NCI-H2029 treated with DMSO at 0.1 percent for 48 hours (cell line): ENCODE measurements around the gene SAMHD1.
A peak's percentile ranks its signal among the peaks of the same experiment; 100 is the strongest.
"Not testable (repeated sequence)": the region's sequence is repeated elsewhere in the genome, so short reads cannot be mapped to it uniquely, and the experiment has no call there.

ENCODE experiments used
- DNase-seq: peaks from one replicate; lab custom pipeline; 2025; lab: John Stamatoyannopoulos, UW

The SAMHD1 gene

DNA sequence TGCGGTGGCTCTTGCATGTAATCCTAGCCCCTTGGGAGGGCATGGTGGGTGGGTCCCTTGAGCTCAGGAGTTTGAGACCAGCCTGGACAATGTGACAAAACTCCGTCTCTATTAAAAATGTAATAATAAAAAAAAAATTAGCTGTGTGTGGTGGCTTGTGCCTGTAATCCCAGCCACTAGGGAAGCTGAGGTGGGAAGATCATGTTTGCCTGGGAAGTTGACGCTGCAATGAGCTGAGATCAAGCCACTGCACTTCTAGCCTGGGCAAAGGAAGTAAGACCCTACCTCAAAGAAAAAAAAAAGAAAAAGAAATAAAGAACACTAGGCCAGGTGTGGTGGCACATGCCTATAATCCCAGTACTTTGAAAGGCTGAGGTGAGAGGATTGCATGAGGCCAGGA lies 4.5 kb upstream of the SAMHD1 start:
- no peak for DNase-seq

DNA sequence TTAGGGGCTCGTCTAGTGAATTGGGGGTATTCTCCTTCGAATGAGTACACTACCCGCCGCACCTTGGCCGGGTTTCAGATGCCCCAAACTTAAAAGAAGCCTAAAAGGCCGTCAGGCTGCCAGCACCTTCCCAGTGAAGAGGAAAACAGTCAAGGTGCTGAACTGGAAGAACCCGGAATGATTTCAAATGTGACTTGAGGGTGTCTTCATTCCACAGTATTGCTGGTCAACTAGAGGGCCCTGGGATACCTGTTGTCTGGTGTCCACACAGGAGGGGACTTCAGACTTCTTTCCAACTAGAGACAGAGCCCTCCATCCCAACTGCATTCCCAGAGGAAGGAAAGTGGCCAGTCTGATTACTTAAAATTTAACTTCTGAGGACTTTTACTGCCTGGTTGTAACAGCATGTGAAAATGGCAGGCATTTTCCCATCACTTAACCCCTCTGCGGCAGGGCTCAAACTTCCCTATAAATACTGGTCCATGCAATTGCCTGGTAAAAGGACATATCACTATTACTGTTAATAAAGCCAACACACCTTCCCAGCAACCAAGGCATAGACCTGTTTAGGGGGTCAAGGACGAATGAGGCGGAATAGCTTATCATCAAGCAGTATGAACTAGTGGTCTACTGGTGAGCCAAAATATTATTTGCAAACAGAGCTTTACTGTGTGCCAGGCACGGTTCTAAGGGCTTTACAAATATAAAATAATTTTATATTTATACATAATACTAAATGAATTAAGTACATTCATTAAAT lies 651 bp upstream of the SAMHD1 start:
- DNase-seq, result no peak

DNA sequence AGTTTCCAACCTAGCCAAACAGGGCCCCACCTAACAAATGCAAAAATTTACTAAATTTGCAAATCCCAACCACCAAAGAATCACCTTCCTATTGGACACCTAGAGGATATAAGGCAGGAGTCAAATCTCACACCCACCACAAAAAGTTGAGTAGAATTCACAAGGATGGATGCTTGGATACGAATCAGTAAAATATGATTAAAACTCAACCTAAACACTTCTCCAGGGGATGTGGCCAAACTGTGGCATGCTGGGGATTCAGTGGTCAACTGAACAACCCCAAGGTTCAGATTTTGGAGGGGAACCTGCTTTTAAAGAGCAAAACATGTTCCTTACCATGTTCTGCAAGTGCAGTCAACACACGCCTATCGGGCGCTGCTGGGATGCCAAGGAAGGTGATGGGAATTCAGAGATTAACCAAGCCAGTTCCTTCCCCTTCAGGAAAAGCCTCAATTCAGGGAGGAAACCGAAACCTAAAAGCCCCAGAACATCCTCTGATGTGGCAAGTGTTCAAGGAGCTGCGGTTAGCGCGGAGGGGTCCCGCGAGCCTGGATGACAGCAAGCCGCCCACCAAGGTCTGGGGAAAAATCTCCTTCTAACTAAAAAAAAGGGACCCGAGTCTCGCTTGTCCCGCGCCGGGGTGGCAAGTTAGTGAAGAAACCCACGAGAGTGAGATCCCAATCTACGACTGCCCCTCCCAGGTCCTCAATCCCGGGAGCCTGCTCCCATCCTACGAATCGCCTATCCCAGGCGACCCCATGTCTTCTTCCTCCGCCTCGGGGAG lies 902 bp downstream of the SAMHD1 start:
- no peak for DNase-seq

DNA sequence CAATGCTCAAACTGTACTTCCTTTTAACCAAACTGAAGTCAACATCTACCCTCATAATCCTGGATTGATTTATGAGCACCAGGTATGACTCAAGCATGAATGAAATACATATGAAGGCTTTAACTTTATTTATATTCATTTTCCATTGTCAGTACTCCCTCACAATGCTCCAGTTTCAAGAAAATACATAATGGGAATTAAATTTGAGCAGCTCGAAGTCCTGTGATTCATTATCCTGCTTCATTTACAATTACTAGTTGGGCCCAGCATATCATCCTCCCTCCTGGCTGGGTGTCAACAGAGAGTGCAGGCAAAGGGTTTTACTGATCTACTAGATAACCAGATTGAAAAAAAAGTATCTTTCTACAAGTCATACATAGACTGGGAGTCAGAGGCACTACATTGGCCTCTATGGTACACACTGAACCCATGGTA lies 10.1 kb downstream of the SAMHD1 start:
- no peak for DNase-seq

DNA sequence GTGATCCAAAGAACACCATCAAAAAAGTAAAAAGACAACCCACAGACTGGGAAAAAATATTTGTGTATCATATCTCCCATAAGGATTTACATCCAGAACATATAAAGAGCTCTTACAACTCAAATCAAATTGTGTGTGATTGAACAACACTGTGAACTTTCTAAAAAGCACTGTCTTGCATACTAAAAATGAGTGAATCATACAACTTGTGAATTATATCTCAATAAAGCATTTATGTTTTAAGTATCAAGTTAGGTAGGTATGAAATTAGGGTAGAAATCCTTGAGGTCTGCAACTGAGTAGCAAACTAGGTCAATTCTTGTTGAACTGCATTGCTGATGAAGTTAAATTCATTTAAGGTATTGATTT lies 14.1 kb downstream of the SAMHD1 start:
- no peak for DNase-seq

DNA sequence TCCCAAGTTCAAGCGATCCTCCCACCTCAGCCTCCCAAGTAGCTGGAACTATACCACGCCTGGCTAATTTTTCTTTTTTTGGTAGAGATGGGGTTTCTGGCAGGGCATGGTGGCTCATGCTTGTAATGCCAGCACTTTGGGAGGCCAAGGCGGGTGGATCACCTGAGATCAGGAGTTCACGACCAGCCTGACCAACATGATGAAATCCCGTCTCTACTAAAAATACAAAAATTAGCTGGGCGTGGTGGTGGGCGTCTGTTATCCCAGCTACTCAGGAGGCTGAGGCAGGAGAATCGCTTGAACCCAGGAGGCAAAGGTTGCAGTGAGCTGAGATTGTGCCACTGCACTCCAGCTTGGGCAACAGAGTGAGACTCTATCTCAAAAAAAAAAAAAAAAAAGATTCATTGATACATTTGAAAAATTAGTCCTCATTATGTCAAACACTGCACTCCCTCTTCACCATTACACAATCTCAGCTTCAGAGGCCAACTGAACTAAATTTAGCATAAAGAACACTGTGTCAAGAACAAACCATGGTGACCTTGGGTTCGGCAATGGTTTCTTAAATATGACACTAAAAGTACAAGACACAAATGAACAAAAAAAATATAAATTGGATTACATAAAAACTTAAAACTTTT lies 14.6 kb downstream of the SAMHD1 start:
- not testable (repeated sequence) for DNase-seq

DNA sequence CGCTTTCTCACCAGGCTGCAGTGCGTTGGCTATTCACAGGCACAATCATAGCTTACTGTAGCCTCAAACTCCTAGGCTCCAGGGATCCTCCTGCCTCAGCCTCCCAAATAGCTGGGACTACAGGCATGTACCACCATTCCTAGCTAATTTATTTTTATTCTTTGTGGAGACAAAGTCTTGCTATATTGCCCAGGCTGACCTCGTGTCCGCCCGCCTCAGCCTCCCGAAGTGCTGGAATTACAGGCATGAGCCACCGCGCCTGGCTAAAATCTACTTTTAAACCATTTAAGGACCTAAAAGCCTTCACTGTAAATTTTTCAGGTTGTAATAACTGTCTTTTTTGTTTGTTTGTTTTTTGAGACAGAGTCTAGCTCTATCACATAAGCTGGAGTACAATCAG lies 15.2 kb downstream of the SAMHD1 start:
- DNase-seq, result no peak

DNA sequence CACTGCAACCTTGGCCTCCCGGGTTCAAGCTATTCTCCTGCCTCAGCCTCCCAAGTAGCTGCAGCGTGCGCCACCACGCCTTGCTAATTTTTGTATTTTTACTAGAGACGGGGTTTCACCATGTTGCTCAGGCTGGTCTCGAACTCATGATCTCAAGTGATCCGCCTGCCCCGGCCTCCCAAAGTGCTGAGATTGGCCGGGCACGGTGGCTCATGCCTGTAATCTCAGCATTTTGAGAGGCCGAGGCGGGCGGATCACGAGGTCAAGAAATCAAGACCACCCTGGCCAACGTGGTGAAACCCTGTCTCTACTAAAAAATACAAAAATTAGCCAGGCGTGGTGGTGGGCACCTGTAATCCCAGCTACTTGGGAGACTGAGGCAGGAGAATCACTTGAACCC lies 17.9 kb downstream of the SAMHD1 start:
- not testable (repeated sequence) for DNase-seq

DNA sequence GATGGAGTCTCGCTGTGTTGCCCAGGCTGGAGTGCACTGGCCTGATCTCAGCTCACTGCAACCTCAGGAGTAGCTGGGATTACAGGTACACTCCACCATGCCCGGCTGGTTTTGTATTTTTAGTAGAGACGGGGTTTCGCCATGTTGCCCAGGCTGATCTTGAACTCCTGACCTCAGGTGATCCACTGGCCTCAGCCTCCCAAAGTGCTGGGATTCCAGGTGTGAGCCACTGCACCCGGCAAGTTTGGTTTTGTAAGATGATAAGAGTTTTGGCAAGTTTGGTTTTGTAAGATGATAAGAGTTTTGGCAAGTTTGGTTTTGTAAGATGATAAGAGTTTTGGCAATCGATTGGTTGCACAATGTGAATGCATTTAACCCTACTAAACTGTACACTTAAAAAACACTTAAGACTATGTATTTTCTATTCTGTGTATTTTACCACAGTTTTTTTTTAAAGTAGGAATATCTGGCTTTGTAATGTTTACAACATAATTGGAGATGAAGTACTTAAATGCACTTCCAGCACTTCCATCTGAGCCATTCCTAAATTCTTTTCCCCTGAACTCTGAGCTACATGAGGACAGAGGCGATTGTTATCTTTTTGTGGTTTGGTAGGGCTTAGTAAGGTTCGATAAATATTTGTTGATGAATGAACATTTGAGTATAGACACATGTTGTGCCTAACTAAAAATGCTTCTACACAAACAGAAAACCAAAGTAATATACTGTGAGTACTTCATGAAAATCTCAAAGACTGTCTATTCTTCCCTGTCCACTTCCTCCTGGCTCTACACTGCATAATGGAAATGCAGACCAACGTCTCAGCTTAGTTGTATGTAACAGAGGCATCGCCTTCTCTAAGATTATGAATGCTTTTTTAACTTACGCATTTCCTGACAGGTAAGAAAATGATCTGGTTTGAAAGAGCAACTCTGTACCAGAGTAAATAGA lies 18.8 kb downstream of the SAMHD1 start:
- DNase-seq, result no peak

DNA sequence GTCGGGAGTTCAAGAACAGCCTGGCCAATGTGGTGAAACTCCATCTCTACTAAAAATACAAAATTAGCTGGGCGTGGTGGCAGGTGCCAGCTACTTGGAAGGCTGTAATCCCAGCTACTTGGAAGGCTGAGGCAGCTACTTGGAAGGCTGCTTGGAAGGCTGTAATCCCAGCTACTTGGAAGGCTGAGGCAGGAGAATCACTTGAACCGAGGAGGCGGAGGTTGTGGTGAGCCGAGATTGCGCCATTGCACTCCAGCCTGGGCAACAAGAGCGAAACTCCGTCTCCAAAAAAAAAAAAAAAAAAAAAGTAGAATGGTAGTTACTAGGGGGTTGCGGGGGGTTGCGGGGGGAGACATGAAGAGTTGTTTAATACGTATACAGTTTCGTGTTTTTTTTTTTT lies 19.4 kb downstream of the SAMHD1 start:
- DNase-seq, result not testable (repeated sequence)

DNA sequence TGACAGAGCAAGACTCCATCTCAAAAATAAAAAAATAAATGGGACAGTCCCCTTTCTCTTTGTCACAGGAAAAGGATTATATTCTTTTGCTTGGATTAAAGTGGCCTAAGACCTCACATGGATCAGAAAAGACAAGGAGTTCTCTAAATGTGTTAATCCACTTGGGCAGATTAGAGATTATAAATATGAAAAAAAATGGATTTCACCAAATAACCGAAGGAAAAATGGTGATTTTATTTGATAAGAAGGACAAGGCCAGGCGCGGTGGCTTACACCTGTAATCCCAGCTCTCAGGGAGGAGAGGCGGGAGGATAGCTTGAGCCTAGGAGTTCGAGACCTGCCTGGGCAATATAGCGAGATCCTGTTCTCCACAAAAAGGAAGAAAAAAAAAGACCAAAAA lies 21.8 kb downstream of the SAMHD1 start:
- DNase-seq, result no peak

DNA sequence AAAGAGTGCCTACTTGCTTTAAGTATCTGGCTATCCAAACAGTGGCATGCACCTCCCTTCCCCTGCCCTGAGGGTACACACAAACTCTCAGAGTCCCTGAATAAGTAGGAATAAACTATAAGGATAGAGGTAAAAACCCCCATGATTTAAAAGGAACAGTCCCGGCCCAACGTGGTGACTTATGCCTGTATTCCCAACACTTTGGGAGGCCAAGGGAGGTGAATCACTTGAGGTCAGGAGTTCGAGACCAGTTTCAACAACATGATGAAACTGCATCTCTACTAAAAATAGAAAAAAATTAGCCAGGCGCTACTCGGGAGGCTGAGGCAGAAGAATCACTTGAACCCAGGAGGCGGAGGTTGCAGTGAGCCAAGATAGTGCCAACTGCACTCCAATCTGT lies 22.2 kb downstream of the SAMHD1 start:
- no peak for DNase-seq

DNA sequence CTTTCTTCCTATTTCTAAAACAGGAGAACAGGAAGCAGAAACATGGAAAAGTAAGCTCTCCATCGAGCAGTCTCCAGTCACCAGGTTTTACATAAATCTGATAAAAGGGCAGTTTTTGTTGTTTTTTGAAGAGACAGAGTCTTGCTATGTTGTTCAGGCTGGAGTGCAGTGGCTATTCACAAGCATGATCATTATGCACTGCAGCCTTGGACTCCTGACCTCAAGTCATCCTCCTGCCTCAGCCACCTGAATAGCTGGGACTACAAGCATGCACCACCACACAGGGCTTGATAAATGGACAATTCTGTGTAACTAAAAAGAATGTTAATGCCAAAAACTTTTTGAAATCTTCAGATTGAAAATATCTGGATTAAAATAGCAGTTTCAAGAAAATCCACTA lies 23.8 kb downstream of the SAMHD1 start:
- no peak for DNase-seq

DNA sequence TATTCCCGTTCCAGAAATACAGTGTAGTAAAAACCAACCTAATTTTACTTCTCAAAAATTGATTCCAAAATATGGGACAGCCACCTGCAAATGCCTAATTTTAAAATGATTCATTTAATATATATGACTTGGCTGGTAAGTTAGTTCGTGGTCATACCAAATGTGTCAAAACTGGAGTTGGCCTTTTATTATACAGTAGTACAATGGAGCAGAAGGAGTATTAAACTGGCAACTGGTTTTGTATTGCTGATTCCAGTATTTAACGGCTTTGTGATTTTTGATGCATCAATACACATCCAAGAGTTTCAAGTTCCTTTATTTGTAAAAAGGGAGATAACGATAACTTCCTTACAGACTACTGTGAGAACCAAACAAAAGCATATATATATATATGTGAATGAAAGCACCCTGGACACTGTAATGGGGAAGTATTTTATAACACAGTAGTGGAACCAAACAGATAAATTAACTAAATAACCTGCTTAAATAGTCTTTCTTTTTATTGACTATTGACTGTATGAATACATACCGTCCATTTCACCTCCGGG lies 24.8 kb downstream of the SAMHD1 start:
- DNase-seq, result no peak

DNA sequence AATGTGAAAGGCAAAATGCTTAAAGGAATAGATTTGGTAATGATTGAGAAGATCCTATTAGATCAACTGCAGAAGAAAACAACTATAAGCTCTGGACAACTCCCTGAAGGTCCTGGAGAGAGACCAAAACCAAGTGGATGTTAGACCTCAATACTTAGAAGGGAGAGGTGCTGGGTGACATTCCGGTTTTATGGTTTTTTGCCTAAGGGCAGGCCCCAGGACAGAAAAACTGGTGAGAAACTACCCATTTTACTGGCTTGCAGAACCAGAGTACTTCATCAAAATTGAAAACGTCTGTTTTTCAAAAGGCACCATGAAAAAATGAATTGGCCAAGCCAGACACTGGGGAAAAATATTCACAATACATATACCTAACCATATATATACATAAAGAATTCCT lies 26.3 kb downstream of the SAMHD1 start:
- DNase-seq, result no peak

DNA sequence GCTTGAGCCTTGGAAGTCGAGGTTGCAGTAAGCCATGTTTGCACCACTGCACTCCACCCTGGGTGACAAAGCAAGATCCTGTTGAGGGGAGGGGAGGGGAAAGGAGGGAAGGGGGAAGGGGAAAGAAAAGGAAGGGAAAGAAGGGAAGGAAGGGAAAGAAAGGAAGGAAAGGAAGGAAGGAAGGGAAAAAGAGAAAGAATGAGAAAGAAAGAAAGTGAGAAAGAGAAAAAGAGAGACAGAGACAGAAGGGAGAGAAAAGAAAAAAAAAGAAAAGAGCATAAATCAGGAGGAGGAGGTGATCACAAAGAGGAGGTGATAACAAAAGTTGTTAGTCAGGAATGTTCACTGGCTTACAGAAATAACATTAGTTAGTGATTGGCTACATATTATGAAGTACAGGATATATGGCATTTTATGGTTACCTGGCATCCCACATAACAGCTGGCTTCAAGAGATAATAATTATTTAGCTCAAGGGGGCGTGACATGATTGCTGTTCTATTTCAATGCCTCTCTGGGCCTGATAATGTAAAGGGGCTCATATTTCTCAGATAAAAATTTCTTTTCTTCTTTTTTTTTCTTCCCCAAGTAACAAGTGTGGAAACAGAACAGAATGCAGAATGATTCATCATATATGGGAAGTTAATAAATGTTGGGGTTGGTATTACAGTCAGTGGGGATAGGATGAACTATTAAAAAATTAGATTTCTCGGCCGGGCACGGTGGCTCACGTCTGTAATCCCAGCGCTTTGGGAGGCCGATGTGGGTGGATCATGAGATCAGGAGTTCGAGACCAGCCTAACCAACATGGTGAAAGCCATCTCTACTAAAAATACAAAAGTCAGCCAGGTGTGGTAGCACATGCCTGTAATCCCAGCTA lies 27.1 kb downstream of the SAMHD1 start:
- DNase-seq, result no peak

DNA sequence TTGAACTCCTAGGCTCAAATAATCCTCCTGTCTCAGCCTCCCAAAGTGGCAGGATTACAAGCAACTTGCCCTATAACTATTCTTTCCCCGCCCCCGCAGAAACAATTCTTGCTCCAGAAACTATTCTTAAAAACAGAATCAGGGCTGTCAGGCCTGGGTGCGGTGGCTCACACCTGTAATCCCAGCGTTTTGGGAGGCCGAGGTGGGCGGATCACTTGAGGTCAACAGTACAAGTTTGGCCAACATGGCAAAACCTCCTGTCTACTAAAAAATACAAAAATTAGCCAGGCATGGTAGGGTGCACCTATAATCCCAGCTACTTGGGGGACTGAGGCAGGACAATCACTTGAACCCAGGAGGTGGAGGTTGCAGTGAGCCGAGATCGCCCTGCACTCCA lies 31.2 kb downstream of the SAMHD1 start:
- no peak for DNase-seq

DNA sequence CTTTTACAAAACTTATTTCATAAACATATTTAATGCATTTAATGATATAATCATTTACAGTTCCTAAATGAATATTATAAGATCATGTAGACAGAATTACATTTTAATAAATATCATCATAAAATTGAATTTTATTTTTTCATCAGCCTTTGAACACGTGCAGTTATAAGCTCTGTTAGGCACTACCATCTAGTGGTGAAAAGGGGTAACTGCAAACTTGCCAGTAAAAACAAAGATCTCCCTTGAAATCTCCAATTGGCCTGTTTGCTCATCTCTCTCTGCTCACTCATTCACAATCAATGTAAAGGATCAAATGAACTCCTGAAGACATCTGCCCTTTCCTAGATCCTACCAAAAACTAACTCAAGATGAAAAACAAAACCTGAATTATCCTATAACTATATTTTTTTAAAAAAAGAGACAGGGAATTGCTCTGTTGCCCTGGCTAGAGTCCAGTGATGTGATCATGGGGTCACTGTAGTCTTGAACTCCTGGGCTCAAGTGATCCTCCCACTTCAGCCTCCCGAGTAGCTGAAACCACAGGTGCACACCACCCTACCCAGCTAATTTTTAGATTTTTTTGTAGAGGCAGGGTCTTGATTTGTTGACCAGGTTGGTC lies 31.7 kb downstream of the SAMHD1 start:
- DNase-seq, result peak; percentile 51

DNA sequence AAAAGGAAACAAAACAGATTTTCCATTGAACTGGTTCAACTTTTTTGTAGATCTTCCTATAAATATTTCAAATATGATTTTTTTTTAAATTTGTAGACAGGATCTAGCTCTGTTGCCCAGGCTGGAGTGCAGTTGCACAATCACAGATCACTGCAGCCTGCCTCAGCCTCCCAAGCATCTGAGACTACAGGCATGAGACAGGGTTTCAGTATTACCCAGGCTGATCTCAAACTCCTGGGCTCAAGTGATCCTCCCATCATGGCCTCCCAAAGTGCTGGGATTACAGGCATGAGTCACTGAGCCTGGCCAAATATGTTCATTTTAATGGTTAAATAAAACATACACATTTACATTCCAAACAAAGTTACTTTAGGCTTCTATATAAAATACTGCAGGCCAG lies 33.6 kb downstream of the SAMHD1 start:
- no peak for DNase-seq

DNA sequence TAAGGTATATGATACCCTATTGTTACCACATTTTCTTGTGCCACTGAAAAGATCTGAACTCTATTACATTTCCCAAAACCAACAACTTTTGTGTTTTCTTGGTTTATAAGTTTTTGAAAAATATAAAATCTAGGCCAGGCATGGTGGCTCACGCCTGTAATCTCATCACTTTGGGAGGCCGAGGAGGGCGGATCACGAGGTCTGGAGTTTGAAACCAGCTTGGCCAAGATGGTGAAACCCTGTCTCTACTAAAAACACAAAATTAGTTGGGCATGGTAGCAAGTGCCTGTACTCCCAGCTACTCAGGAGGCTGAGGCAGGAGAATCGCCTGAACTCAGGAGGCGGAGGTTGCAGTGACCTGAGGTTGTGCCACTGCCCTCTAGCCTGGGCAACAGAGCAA lies 34.3 kb downstream of the SAMHD1 start:
- DNase-seq, result no peak
